ENCODE data around the gene BOLA3. TPM values are rescaled to one million over a fixed set of nuclear protein-coding genes. Genes with fewer than 3 reads are reported as not detected.

Gene BOLA3
- total and polyA plus RNA-seq, 4 donors, result 9.5 to 35.2 (median 27.1) TPM

GRCh38 chr2:74100254-74101216, 47.2 kb downstream of the BOLA3 start:
- no peak for DNase-seq (ENCODE audit: low spot score)
- WGBS, result 97% methylated on average over 25 of the region's 25 CpGs
- H3K9me3 ChIP-seq (ENCODE audit: control insufficient read depth in 4 of 4, low read length in 3 of 4), result no peaks in the 10 kb centered on the region
- TF ChIP-seq ZBTB33 (IDR thresholded peaks at IDR 0.05), result no peak
- no peak for TF ChIP-seq REST (IDR thresholded peaks at IDR 0.05)
- no peak for TF ChIP-seq RXRA (IDR thresholded peaks at IDR 0.05)
- TF ChIP-seq GABPA (IDR thresholded peaks at IDR 0.05 in 1 of 2, conservative IDR thresholded peaks at IDR 0.05 in 1 of 2), result no peak
- no peak for TF ChIP-seq NR2F2 (IDR thresholded peaks at IDR 0.05)
- no peak for TF ChIP-seq SP1 (IDR thresholded peaks at IDR 0.05)
- TF ChIP-seq ATF3 (IDR thresholded peaks at IDR 0.05), result no peak
- TF ChIP-seq CTCF (IDR thresholded peaks at IDR 0.05; ENCODE audit: low read depth, low read length, missing input control), result no peak
- no peak for TF ChIP-seq YY1 (IDR thresholded peaks at IDR 0.05)
- H3K27me3 ChIP-seq (ENCODE audit: control insufficient read depth in 4 of 4, insufficient read depth in 4 of 4, low read length in 3 of 4), result no peaks in the 10 kb centered on the region
- no peak overlapping the region for H3K9ac ChIP-seq (ENCODE audit: low read depth in 1 of 2, low read length in 2 of 2)
- no peak overlapping the region for H3K4me3 ChIP-seq (ENCODE audit: low read depth in 1 of 3, low read length in 3 of 3)
- no peak overlapping the region for H3K27ac ChIP-seq (ENCODE audit: low read depth in 1 of 2, low read length in 2 of 2)
- peaks cover 11 to 48% (median 24%) of the 10 kb centered on the region in 4 donors for H3K36me3 ChIP-seq (ENCODE audit: control insufficient read depth in 4 of 4, insufficient read depth in 3 of 4, low read depth in 1 of 4, low read length in 3 of 4)
- H3K4me1 ChIP-seq (ENCODE audit: control insufficient read depth in 4 of 4, insufficient read depth in 4 of 4, low read length in 3 of 4), result no peaks in the 10 kb centered on the region

- 80% methylated on average over 7 of the region's 7 CpGs for WGBS
- no peaks in the 10 kb centered on the region for H3K9me3 ChIP-seq (ENCODE audit: control insufficient read depth in 4 of 4, low read length in 3 of 4)
- no peaks in the 10 kb centered on the region for H3K4me1 ChIP-seq (ENCODE audit: control insufficient read depth in 4 of 4, insufficient read depth in 4 of 4, low read length in 3 of 4)
- H3K4me3 ChIP-seq (ENCODE audit: low read depth in 1 of 3, low read length in 3 of 3), result no peak overlapping the region
- no peak overlapping the region for H3K9ac ChIP-seq (ENCODE audit: low read depth in 1 of 2, low read length in 2 of 2)
- H3K27me3 ChIP-seq (ENCODE audit: control insufficient read depth in 4 of 4, insufficient read depth in 4 of 4, low read length in 3 of 4), result no peaks in the 10 kb centered on the region
- DNase-seq (ENCODE audit: low spot score), result no peak
- TF ChIP-seq ATF3 (IDR thresholded peaks at IDR 0.05) (no peak), HNF4A (conservative IDR thresholded peaks at IDR 0.05) (no peak), FOXA2 (IDR thresholded peaks at IDR 0.05) (no peak)
- H3K27ac ChIP-seq (ENCODE audit: low read depth in 1 of 2, low read length in 2 of 2), result no peak overlapping the region
- peaks cover 11 to 52% (median 25%) of the 10 kb centered on the region in 4 donors for H3K36me3 ChIP-seq (ENCODE audit: control insufficient read depth in 4 of 4, insufficient read depth in 3 of 4, low read depth in 1 of 4, low read length in 3 of 4)
Observed at GRCh38 chr2:74099835-74100234, 47.9 kb downstream of the BOLA3 start.

Data from liver (tissue), 9 donors.